HepG2 (cell line): Measurements from ENCODE around the gene SPTBN4. TPM values are rescaled to one million over a fixed set of nuclear protein-coding genes. Genes with fewer than 3 reads are reported as not detected.

Source experiments
- ATAC-seq: fragments of 200-7000 bp; cut with Tn5 transposase; 3 replicates; pipeline ENCODE4 v1.9.1; 2020; ENCODE audit warnings: mild to moderate bottlenecking, moderate library complexity
- BruUV-seq: library from RNA; stranded (reverse); fragments of 400-500 nt; replicated peaks from 2 replicates; lab custom pipeline; 2021; lab: Mats Ljungman, UMichigan
- CTCF ChIA-PET: fragments of 300-600 bp; formaldehyde crosslinking; extraction: SDS; loops from one replicate; lab custom pipeline; 2021; ENCODE audit warnings: low total read pairs, inconsistent platforms, low intra/inter-chr PET ratio; lab: Yijun Ruan, JAX
- POLR2A ChIA-PET: fragments of 350-600 bp; sonication (Branson Sonifier 250); formaldehyde crosslinking; loops from one replicate; lab custom pipeline; 2020; ENCODE audit warnings: antibody characterized with exemption, inconsistent platforms; lab: Yijun Ruan, JAX
- DNase-seq: peaks from one replicate; pipeline ENCODE4 v3.0.0-alpha.2; 2015; ENCODE audit warnings: low spot score
- FAIRE-seq: peaks from 3 replicates; lab custom pipeline; 2011; peaks lifted over from hg19 to GRCh38; lab: Jason Lieb, UNC
- H2AFZ ChIP-seq: one replicate; pipeline ENCODE4 v1.6.1; 2011; ENCODE audit warnings: low read length, inconsistent platforms
- H3K27ac ChIP-seq: fragments of 300-600 bp; 3 replicates; pipeline ENCODE4 v1.8.0; 2011; ENCODE audit warnings: mixed run types, mild to moderate bottlenecking, mixed read lengths, low read length, inconsistent platforms; ENCODE audit not compliant: insufficient read depth; ENCODE audit errors: extremely low read length
- H3K27me3 ChIP-seq, 2 experiments: fragments of 200-600 bp in 1 of 2; 2 replicates in 1 of 2; 3 replicates in 1 of 2; pipeline versions ENCODE4 v1.6.0 to v1.8.0; 2011; ENCODE audit warnings: low read length in 2 of 2, mild to moderate bottlenecking in 2 of 2, moderate library complexity in 2 of 2, inconsistent platforms in 1 of 2; ENCODE audit not compliant: insufficient read depth in 2 of 2, control insufficient read depth in 1 of 2
- H3K36me3 ChIP-seq, 2 experiments: fragments of 200-600 bp in 1 of 2; replicated peaks in 1 of 2; 2 replicates in 1 of 2; 3 replicates in 1 of 2; pipeline versions ENCODE4 v1.5.1 to v1.8.0; 2011; ENCODE audit warnings: low read length in 2 of 2, inconsistent platforms in 1 of 2; ENCODE audit not compliant: insufficient read depth in 2 of 2, control insufficient read depth in 1 of 2
- H3K4me1 ChIP-seq: 2 replicates; pipeline ENCODE4 v1.5.1; 2012; ENCODE audit warnings: low read length, inconsistent platforms; ENCODE audit not compliant: insufficient read depth
- H3K4me2 ChIP-seq: 2 replicates; pipeline ENCODE4 v1.6.0; 2011; ENCODE audit warnings: low read depth, low read length, inconsistent platforms
- H3K4me3 ChIP-seq, 3 experiments: fragments of 200-600 bp in 1 of 3; sonication (generic), shearing (Covaris generic) in 1 of 3; replicated peaks in 1 of 3; 2 replicates each; pipeline ENCODE4 v1.5.1; 2011 to 2016; ENCODE audit warnings: low read length in 3 of 3, inconsistent platforms in 2 of 3, low read depth in 2 of 3, mild to moderate bottlenecking in 2 of 3, control low read depth in 1 of 3, mixed read lengths in 1 of 3; ENCODE audit not compliant: insufficient read depth in 1 of 3
- H3K79me2 ChIP-seq: one replicate; pipeline ENCODE4 v1.6.1; 2011; ENCODE audit warnings: low read length, inconsistent platforms; ENCODE audit not compliant: insufficient read depth
- H3K9ac ChIP-seq: 2 replicates; pipeline ENCODE4 v1.6.0; 2011; ENCODE audit warnings: mild to moderate bottlenecking, low read depth, low read length, inconsistent platforms; ENCODE audit not compliant: insufficient read depth
- H3K9me3 ChIP-seq: 2 replicates; pipeline ENCODE4 v1.5.1; 2012; ENCODE audit warnings: mild to moderate bottlenecking, low read length
- H4K20me1 ChIP-seq: 2 replicates; pipeline ENCODE4 v1.6.0; 2011; ENCODE audit warnings: inconsistent platforms, mild to moderate bottlenecking, low read length, moderate library complexity; ENCODE audit not compliant: insufficient read depth
- KMT2B ChIP-seq: IDR thresholded peaks from 2 replicates; pipeline ENCODE4 v1.6.1; 2016; ENCODE audit warnings: missing genetic modification reagents, missing compliant biosample characterization
- NFIC ChIP-seq: IDR thresholded peaks from 2 replicates; pipeline ENCODE4 v1.6.1; 2012; ENCODE audit warnings: mild to moderate bottlenecking, low read length, inconsistent platforms
- RCOR2 ChIP-seq: IDR thresholded peaks from 2 replicates; pipeline ENCODE4 v1.6.1; 2016; ENCODE audit warnings: missing biosample characterization, missing genetic modification reagents
- REXO4 ChIP-seq: sonication (generic); formaldehyde crosslinking; IDR thresholded peaks from 2 replicates; pipeline ENCODE4 v1.8.0; 2022; ENCODE audit warnings: missing genetic modification reagents, mild to moderate bottlenecking, borderline replicate concordance
- THYN1 ChIP-seq: sonication (generic); formaldehyde crosslinking; IDR thresholded peaks from 2 replicates; pipeline ENCODE4 v1.8.1; 2023; ENCODE audit warnings: low read depth, mild to moderate bottlenecking, moderate library complexity, missing genetic modification reagents, borderline replicate concordance
- ZHX2 ChIP-seq, 2 experiments: sonication (generic) in 1 of 2; formaldehyde crosslinking in 1 of 2; IDR thresholded peaks; 2 replicates each; pipeline versions ENCODE4 v1.6.1 to v1.9.0; 2014 to 2022; ENCODE audit warnings: antibody characterized with exemption in 1 of 2, borderline replicate concordance in 1 of 2, inconsistent platforms in 1 of 2, low read depth in 1 of 2, missing genetic modification reagents in 1 of 2
- ZNF260 ChIP-seq: sonication (generic); formaldehyde crosslinking; IDR thresholded peaks from 2 replicates; pipeline ENCODE4 v1.4.0; 2020; ENCODE audit warnings: missing genetic modification reagents, low read depth, mild to moderate bottlenecking, borderline replicate concordance
- ZNF430 ChIP-seq: sonication (generic); formaldehyde crosslinking; IDR thresholded peaks from 2 replicates; pipeline ENCODE4 v1.9.0; 2021; ENCODE audit warnings: mild to moderate bottlenecking, missing genetic modification reagents
- ZNF746 ChIP-seq: sonication (generic); formaldehyde crosslinking; IDR thresholded peaks from 2 replicates; pipeline ENCODE4 v1.8.0; 2022; ENCODE audit warnings: mild to moderate bottlenecking, missing genetic modification reagents
- WGBS: methylation state at CpG from one replicate; pipeline ENCODE4 v1.1.6; 2017; ENCODE audit warnings: low lambda C conversion rate; 5-methylcytosine and 5-hydroxymethylcytosine counted together
- in situ Hi-C: cut with HindIII; loops from 2 replicates; pipeline ENCODE4 v1.10.0; 2017; ENCODE audit warnings: low pct_unique_long_range_greater_than_20kb; ENCODE audit not compliant: extremely low pct_ligation_motif_present
- intact Hi-C: fragments of 100-400 bp; cut with micrococcal nuclease; formaldehyde crosslinking; loops from one replicate; pipeline ENCODE4 v1.10.0; 2022; ENCODE audit not compliant: unreplicated experiment
- polyA plus RNA-seq, 8 experiments: library from polyadenylated mRNA; depleted of rRNA in 3 of 8; stranded (reverse) in 7 of 8; unstranded in 1 of 8; fragments of >200 nt; fragmentation: Illumina TruSeq in 4 of 8; extraction: Trizol in 4 of 8; gene quantifications; 2 replicates each; pipeline versions ENCODE4 v1.2.1 to v1.2.3, GENCODE V29; 2011 to 2016; ENCODE audit warnings: low read depth in 4 of 8, missing spikeins in 1 of 8, mixed read lengths in 1 of 8; ENCODE audit not compliant: insufficient read depth in 1 of 8
- total RNA-seq, 5 experiments: library from RNA; depleted of rRNA; stranded (reverse); fragments of >200 nt; fragmentation: Illumina TruSeq; extraction: Trizol; gene quantifications; 2 replicates each; pipeline ENCODE4 v1.2.3, GENCODE V29; 2016; ENCODE audit warnings: low read depth in 1 of 5

SPTBN4 gene
- total and polyA plus RNA-seq, 2 of the 13 experiments (the other 11 are each of a cell fraction or from before 2014, with no cell fraction given): 0.11 TPM

- H3K27me3 ChIP-seq: peaks cover 2 to 8% of the 10 kb centered on the region in 2 experiments; a peak in 2 of 5 replicates
- FAIRE-seq (no peak), DNase-seq (no peak), ATAC-seq (no peak)
- H3K4me1 ChIP-seq: no peaks in the 10 kb centered on the region
- H3K9me3 ChIP-seq: no peaks in the 10 kb centered on the region
- BruUV-seq: no TSS peak
- H3K79me2 ChIP-seq: no peaks in the 10 kb centered on the region
- in situ Hi-C loops: no loop called here
- 19% methylated on average over 7 of the region's 13 CpGs for WGBS
- no peak for TF ChIP-seq ZNF746 (CRISPR knock-in tag)
- no peak for TF ChIP-seq NFIC
- no peak for TF ChIP-seq THYN1
- TF ChIP-seq KMT2B (CRISPR knock-in tag): no peak
- TF ChIP-seq REXO4 (CRISPR knock-in tag): no peak
- TF ChIP-seq ZHX2 (IDR thresholded peaks at IDR 0.05; ENCODE audit: low read depth): no peak
- TF ChIP-seq ZHX2 (CRISPR knock-in tag; IDR thresholded peaks at IDR 0.05; ENCODE audit: borderline replicate concordance): no peak
- TF ChIP-seq ZNF260 (CRISPR knock-in tag): no peak
- no peak for TF ChIP-seq RCOR2 (CRISPR knock-in tag)
- TF ChIP-seq ZNF430 (CRISPR knock-in tag): no peak
- no peak overlapping the region for H3K4me3 ChIP-seq
- no peaks in the 10 kb centered on the region; the same call in 1 of the 2 replicates for H4K20me1 ChIP-seq
- intact Hi-C loops: no loop called here
- no peak overlapping the region for H3K4me2 ChIP-seq
- H3K9ac ChIP-seq: no peak overlapping the region
- no peak overlapping the region for H3K27ac ChIP-seq
- no peak overlapping the region for H2AFZ ChIP-seq
- H3K36me3 ChIP-seq: no peaks in the 10 kb centered on the region
- ChIA-PET CTCF (interaction anchor here (1.1 kb wide), 1 partner anchor 132 kb away, joined by 5 read pairs; no protein-coding TSS in a partner anchor), POLR2A (no interaction called here)
Measured at GRCh38 chr19:40502081-40502480, 35.3 kb downstream of the SPTBN4 start.
